Stimulated activated CD8-positive, alpha-beta memory T cell treated with anti-CD3 and anti-CD28 coated beads, Interleukin-12 subunit alpha, Interleukin-12 subunit beta, amount 100 ng/mL, for 24 hours (primary cell): ENCODE measurements around the gene FAM9B.

ENCODE experiments used
- DNase-seq: peaks from one replicate; pipeline ENCODE4 v3.0.0-alpha.2; 2020; ENCODE audit errors: extremely low read depth

Gene FAM9B

GRCh38 chrX:8980756-8981155 lies 53.2 kb downstream of the FAM9B start:
- DNase-seq = no peak
